ENCODE measurements around the gene VPS18.

VPS18 gene

GRCh38 chr15:40934457-40934856, 40.2 kb downstream of the VPS18 start:
- H3K4me3 ChIP-seq = no peak overlapping the region
- no peak overlapping the region for H3K27ac ChIP-seq
- no peak for DNase-seq (ENCODE audit: low spot score)
- TF ChIP-seq CTCF (IDR thresholded peaks at IDR 0.05) = no peak

DNA sequence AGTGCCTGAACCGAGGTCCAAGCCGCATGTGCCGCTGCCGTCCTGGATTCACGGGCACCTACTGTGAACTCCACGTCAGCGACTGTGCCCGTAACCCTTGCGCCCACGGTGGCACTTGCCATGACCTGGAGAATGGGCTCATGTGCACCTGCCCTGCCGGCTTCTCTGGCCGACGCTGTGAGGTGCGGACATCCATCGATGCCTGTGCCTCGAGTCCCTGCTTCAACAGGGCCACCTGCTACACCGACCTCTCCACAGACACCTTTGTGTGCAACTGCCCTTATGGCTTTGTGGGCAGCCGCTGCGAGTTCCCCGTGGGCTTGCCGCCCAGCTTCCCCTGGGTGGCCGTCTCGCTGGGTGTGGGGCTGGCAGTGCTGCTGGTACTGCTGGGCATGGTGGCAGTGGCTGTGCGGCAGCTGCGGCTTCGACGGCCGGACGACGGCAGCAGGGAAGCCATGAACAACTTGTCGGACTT, 42.0 kb downstream of the VPS18 start:
- no peak for TF ChIP-seq CTCF (IDR thresholded peaks at IDR 0.05)
- no peak overlapping the region for H3K4me3 ChIP-seq
- DNase-seq (ENCODE audit: low spot score) = no peak
- peak overlapping the region in 1 of 2 donors; percentile 69 for H3K27ac ChIP-seq

DNA sequence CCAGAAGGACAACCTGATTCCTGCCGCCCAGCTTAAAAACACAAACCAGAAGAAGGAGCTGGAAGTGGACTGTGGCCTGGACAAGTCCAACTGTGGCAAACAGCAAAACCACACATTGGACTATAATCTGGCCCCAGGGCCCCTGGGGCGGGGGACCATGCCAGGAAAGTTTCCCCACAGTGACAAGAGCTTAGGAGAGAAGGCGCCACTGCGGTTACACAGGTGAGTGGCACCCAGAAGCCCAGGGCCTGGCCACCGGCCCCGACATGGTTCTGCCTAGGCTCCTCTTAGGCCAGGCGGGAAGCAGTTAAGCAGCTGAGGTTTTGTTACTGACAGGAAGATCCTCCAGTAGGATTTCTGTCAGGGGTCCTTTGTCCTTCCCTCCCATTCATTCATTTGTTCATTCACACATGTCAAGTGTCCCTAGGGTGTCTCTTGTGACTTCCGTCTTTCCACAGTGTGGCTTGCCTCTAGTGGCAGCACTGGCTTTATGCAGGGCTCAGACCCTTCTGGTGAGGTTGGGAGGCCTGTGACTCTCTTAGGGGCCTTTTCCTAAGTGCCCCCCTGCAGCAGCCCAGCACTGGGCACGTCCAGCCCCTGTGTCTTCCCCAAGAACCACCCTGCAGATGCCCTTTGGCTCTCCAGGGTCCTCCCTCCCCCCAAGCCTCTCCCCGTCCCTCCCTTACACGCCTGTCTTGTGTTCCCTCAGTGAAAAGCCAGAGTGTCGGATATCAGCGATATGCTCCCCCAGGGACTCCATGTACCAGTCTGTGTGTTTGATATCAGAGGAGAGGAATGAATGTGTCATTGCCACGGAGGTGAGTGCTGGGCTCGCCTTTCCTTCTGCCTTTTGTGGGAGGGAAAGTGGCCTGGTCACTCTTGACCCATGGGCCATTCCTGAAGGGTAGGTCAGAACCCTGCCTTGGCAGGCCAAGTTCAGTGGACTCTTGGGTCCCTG, 42.7 kb downstream of the VPS18 start:
- DNase-seq (ENCODE audit: low spot score) = no peak
- Histone ChIP-seq H3K4me3 (no peak overlapping the region), H3K27ac (peak overlapping the region in 1 of 2 donors; percentile 69)
- no peak for TF ChIP-seq CTCF (IDR thresholded peaks at IDR 0.05)

GRCh38 chr15:40937762-40938535, 43.7 kb downstream of the VPS18 start:
- no peak overlapping the region for H3K4me3 ChIP-seq
- no peak for TF ChIP-seq CTCF (IDR thresholded peaks at IDR 0.05)
- DNase-seq (ENCODE audit: low spot score) = no peak
- peak overlapping the region in 1 of 2 donors; percentile 69 for H3K27ac ChIP-seq

- Histone ChIP-seq H3K27ac (peak overlapping the region in 1 of 2 donors; percentile 69), H3K4me3 (no peak overlapping the region)
- DNase-seq (ENCODE audit: low spot score) = no peak
- no peak for TF ChIP-seq CTCF (IDR thresholded peaks at IDR 0.05)
These were observed 44.3 kb downstream of the VPS18 start for GRCh38 chr15:40938536-40938870.

DNA sequence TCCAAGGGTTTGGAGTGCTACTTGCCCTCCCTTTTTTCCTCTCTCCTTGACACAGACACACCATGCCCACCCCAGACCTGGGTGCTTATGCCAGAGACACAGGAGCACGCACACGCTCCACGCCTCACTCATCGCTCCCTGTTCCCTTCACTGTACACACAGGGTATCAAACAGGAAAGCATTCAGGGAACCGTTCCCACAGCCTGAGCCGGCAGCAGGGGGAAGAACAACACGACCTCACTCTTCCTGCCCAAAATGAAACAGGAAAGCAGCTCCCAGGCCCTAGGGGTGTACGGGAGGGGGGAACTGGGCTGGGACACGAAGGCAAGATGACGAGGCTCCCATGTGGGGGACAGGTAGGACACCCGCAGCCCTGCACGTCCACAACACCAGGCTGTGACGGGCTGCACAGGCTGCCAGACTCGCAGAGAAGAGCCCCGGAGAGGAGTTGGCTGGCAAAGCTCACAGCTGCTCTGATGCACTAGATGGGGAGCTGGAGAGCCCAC, 46.1 kb downstream of the VPS18 start:
- Histone ChIP-seq H3K4me3 (peak overlapping the region; percentile 86), H3K27ac (peak overlapping the region; percentile 6 to 95)
- no peak for DNase-seq (ENCODE audit: low spot score)
- no peak for TF ChIP-seq CTCF (IDR thresholded peaks at IDR 0.05)
